GM18907 (cell line): ENCODE results near the gene GABRG3.
"Not testable (repeated sequence)": the region's sequence is repeated elsewhere in the genome, so short reads cannot be mapped to it uniquely, and the experiment has no call there.

ENCODE experiments used
- ATAC-seq: cut with Tn5 transposase; IDR thresholded peaks from one replicate; pipeline ENCODE4 v1.9.1; 2021; ENCODE audit warnings: mild to moderate bottlenecking, moderate library complexity; ENCODE audit not compliant: unreplicated experiment

GABRG3 gene

DNA sequence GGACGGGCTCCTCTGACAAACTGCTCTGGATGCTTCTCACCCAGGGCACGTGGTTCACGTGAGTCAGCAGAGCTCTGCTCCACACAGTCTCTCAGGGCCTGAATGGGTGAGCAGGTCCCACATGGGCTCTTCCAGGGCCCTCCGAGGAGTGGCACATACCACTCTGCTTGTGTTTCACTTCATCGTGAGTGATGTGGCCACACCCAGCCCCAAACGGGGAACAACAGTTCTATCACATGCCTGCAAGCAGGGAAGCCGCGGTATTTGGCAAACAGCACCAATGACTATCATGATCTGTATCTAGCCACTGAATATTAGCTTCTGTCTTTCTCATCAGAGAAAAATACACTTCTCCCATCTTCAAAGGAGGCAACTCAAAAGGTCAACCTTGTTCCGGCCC lies 352.8 kb downstream of the GABRG3 start:
- no peak for ATAC-seq

DNA sequence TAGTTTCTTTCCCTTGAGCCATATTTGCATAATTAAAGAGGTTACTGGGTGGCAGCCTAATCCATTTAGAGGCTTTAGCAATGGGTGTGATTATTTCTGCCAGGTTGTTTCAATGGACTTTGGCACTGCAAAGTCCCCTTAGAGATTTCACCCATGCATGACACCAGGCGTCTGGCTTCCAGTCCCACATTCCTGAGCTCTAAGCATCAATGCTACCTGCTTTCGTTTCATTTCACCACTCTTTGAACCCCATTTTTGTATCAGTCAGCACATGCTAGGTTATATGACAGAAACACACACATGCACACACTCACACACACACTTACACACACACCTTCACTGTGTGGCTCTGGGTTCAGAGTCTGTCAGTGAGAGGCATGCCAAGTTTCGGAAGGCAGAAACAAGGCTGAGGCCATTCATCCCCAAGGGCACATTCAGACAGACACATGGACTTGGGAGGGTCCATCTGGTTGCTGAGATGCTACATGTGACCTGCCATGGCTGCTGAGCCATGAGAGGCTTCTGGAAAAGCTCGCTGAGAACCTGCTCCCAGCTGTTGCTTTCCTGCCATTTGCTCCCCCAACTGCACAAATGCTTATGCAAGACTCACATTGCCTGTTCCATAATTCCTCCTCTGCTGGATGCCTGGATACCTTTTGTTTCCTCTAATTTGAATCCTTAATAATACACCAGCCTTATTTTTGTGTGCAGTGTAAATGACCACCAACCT lies 354.1 kb downstream of the GABRG3 start:
- no peak for ATAC-seq

GRCh38 chr15:27327467-27328025 lies 356.6 kb downstream of the GABRG3 start:
- ATAC-seq, result no peak

DNA sequence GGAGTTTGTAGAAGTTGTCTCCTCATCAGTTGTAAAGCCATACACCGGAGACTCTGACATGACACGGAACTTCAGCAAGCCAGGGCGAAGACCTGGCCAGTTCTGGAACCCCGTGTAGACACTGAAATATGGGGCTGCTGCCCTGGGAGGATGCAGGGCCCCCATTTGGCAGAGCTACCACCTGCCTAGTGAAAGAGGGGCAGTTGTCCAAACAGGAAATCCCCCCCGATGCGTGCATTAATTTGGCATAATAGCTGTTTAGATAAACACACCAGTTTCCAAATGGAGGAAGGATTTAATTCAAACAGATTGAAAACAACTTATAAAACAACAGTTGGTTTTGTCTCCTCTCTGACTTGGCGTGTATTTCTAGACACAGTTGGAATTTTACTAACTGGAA lies 357.2 kb downstream of the GABRG3 start:
- no peak for ATAC-seq

DNA sequence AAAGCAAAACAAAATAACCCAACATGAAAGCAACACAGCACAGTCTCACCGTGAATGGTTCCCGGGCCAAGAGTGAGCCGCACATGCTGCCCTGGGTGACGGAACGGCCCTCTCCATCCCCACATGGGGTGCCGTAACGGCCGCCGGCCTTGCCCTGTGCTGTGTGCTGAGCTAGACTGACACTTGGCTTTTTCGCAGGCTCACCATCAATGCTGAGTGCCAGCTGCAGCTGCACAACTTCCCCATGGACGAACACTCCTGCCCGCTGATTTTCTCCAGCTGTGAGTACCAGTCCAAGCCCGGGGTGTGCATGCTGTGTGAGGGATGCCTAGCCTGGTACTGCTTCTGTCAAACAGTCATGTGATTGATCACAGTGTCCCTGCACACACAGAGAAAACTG lies 357.6 kb downstream of the GABRG3 start:
- no peak for ATAC-seq

- no peak for ATAC-seq
These were observed 359.3 kb downstream of the GABRG3 start for GRCh38 chr15:27330326-27330725.

DNA sequence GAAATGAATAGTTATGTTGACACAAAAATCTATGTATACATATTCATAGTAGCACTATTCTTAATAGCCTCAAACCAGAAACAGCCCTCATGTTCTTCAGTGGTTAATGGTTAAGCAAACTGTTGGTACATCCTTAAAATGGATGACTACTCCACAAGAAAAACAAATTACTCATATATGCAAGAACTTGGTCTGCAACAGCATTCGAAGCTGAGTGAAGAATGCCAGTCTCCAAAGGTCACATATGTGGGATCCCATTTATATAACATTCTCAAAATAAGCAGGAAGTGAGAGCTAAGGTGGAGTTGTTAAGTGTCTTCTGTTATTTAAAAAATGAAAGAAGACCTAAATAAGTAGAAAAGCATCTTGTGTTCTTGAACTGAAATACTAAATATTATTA lies 365.7 kb downstream of the GABRG3 start:
- ATAC-seq, result no peak

DNA sequence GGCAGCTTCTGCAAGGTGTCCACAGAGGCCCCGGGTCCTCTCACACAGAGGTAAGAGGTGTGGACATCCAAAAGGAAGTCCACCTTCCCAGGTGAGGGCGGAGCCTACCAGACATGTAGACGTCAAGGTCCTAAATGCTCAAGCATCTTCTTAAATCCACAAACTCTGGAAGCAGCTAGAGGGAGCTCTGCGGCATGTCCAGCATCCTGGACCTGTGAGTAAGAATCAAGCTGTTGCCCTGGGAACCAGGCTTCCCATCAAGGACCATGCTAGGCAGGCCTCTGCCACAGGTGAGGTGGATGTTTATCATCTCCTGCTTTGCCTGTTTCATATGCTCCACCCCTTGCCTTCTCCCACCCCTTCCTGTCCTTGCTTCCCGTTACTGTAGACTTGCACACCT lies 368.2 kb downstream of the GABRG3 start:
- ATAC-seq, result no peak

- ATAC-seq, result no peak
These were observed 370.9 kb downstream of the GABRG3 start for GRCh38 chr15:27341780-27342343.

DNA sequence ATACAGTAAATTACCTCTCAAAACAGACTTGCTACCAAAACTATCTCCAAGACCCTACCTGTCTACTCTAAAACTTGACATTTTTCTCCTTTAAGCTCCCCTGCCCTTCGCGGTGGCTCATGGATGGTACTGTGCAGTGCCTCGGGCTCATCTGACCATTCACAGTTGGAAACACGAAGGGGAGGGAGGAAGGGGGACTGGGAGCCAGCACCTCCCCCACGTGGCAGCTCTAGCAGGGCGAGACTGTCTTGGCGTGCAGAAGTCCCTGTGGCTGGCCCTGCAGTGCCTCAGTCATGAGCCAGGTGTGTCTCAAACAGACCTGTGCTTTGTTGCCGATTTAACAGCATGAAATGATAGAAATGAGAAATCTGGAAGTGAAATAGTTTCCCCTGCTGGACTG lies 372.0 kb downstream of the GABRG3 start:
- no peak for ATAC-seq

DNA sequence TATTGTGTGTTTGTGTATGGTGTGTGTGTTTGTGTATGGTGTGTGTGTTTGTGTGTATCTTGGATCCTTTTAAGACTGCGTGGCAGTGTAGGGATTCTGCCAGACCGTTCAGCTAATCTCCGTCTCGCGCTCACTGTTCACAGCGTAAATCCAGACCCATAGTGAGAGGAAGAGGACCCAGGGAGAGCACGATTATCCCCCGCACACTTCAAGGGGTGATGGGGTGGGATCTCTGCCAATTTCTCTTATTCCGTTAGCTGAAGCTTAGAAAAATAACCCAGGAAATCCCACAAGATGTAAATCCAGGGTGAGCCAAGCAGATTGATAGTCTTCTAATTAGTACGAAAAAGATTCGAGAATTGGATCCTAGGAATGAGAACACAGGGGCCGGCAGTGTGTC lies 381.2 kb downstream of the GABRG3 start:
- ATAC-seq, result no peak

DNA sequence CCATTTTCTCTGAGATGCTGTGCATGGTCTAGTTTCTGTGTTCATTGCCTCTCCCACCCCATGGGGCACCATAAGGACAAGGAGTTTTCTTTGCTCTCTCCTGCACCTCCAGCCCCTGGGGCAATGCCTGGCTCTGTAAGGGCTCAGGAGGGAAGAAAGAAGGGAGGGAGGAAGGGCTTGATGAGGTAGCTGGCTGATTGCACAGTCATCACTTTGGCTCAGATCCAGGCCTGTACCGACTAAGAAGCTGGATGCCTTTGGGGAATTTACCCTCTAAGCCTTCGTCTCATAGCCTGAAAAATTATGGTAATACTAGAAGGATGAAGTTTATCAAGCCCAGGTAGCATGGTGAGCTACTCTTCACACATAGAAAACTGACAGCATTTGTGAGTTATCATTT lies 382.9 kb downstream of the GABRG3 start:
- no peak for ATAC-seq

- ATAC-seq, result no peak
These were observed 387.9 kb downstream of the GABRG3 start for GRCh38 chr15:27358751-27359434.

DNA sequence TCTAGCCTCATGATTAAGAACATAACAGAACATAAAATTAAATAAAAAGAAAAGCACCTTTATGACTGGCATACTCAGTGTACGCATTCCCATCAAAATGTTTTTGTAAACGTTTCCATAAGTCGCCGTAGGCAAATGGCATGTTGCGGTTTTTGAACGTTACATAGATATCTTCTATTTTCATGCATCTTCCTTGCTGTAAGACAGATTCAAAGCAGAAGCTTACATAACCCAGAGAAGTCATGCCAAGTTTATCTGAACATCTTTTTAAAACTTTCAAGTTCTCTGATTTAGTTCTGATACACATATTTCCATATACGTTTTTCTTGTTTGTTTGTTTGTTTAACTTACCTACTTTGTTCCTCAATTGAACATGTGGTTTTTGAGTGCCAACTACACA lies 388.6 kb downstream of the GABRG3 start:
- ATAC-seq, result no peak

- no peak for ATAC-seq
These were observed 389.3 kb downstream of the GABRG3 start for GRCh38 chr15:27360316-27360715.

- no peak for ATAC-seq
These were observed 390.5 kb downstream of the GABRG3 start for GRCh38 chr15:27361438-27361837.

DNA sequence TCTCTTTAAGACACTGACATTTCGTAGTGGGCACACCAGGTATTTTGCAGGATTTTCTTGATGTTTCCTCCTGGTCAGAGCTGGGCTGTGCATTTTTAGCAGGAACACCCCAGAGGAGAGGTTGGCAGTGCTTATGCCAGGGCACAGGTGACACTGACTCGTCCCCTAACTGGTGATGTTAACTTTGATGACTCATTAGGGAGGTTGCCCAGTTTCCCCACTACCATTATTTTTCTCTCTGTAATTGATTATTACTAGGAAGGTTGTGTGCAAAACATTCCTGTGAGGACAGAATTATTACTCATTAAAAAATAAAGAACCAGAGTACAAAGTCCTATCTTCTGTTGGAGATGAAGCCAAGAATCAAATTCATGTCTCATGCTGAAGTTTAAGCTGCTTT lies 394.5 kb downstream of the GABRG3 start:
- ATAC-seq, result no peak

DNA sequence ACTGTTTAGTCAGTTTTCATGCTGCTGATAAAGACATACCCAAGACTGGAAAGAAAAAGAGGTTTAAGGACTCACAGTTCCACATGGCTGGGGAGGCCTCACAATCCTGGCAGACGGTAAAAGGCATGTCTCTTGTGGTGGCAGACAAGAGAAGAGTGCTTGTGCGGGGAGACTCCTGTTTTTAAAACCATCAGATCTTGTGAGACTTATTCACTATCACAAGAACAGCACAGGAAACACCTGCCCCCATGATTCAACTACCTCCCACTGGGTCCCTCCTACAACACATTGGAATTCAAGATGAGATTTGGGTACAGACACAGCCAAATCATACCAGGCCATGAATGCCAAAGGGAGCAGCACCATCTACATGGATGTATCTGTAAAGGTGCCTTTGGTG lies 406.4 kb downstream of the GABRG3 start:
- ATAC-seq, result not testable (repeated sequence)

DNA sequence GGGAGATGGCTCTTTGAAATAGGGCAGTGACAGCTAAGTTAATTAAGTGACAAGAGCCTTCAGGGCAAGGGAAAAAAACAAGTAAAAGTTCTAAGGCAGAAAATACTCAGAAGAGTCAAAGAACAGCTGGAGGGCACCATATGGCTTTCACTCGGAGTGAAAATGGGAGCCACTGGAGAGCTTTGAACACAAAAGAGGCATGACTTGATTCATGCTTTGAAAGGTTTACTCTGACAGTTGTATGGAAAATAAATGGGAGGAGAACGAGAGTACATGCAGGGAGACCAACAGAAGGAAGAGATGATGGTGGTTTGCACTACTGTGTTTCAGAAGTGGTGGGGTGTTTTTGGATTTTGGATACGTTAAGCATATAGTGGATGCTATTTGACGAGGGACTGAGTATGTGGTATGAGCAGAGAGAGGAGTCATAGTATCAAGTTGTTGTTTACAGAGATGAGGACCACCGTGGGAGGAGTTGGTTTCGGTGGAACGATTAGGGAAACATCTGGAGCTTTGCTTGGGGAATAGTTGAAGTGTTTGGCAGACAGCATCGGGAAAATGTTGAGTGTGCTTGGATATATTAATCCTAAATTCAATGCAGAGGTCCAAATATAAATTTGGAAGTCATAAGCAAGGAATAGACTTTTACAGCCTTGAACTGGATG lies 411.5 kb downstream of the GABRG3 start:
- no peak for ATAC-seq

DNA sequence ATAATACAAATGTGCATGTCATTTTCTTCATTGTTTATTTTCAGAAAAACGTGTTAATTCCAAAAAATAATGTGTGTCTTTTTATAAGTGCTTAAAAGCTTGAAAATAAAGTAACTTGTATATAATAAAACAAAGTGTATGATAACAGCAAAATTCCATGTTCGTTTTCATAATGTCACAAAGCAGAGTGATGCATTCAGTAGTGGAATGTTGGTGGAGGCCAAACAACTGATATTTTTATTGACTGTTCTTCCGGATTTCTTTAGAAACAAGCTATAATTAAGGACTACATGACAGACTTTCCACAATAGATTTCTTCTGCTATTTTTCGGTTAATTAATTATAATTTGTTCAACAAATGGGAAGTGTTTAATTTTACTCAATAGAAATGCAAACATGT lies 412.7 kb downstream of the GABRG3 start:
- ATAC-seq, result no peak

- ATAC-seq, result no peak
These were observed 421.2 kb downstream of the GABRG3 start for GRCh38 chr15:27392163-27392562.

DNA sequence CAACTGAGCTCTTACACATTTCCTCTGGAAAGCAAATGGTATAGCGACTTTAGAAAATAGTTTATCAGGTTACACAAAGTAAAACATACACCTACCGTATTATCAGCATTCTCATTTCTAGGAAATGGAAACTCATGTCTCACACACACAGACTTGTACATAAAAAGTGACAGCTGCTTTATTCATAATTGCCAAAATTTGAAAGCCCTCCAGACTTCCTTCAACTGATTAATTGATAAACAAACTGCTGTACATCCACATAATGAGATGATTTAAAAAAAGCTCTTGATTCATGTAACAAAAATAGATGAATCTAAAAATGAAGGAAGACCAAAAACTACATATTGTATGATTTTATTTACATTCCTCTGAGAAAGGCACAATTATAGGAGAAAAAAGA lies 425.5 kb downstream of the GABRG3 start:
- no peak for ATAC-seq
